Measurements from ENCODE around the gene SLC13A2.
A peak's percentile ranks its signal among the peaks of the same experiment; 100 is the strongest.

SLC13A2 gene

GRCh38 chr17:28493460-28493859 is 20.0 kb downstream of the SLC13A2 start:
- peak; percentile 11 for DNase-seq

- peak; percentile 39 for DNase-seq
These were observed 21.2 kb downstream of the SLC13A2 start for GRCh38 chr17:28494445-28495188.

GRCh38 chr17:28495635-28496034 is 22.2 kb downstream of the SLC13A2 start:
- DNase-seq = no peak

GRCh38 chr17:28497931-28498330 is 24.5 kb downstream of the SLC13A2 start:
- DNase-seq = no peak

- DNase-seq = no peak
These were observed 25.4 kb downstream of the SLC13A2 start for GRCh38 chr17:28498652-28499363.

GRCh38 chr17:28499364-28499664 is 25.9 kb downstream of the SLC13A2 start:
- no peak for DNase-seq

GRCh38 chr17:28499684-28500357 is 26.4 kb downstream of the SLC13A2 start:
- DNase-seq = no peak

GRCh38 chr17:28500712-28501379 is 27.4 kb downstream of the SLC13A2 start:
- DNase-seq = no peak

- DNase-seq = no peak
These were observed 28.2 kb downstream of the SLC13A2 start for GRCh38 chr17:28501421-28502284.

- DNase-seq = no peak
These were observed 30.0 kb downstream of the SLC13A2 start for GRCh38 chr17:28503420-28503819.

- no peak for DNase-seq
These were observed 32.7 kb downstream of the SLC13A2 start, which contains the start of gene FOXN1 for GRCh38 chr17:28505986-28506665. TSS of gene FOXN1 (plus strand) at chr17:28506348. CDS start at chr17:28523970, 17,622 bp downstream.

- no peak for DNase-seq
These were observed 33.5 kb downstream of the SLC13A2 start for GRCh38 chr17:28506763-28507487.

GRCh38 chr17:28507567-28508203 is 34.2 kb downstream of the SLC13A2 start:
- no peak for DNase-seq

- no peak for DNase-seq
These were observed 34.8 kb downstream of the SLC13A2 start for GRCh38 chr17:28508211-28508724.

GRCh38 chr17:28509789-28510188 is 36.3 kb downstream of the SLC13A2 start:
- no peak for DNase-seq

GRCh38 chr17:28511858-28512461 is 38.5 kb downstream of the SLC13A2 start:
- DNase-seq = no peak

GRCh38 chr17:28513476-28513875 is 40.0 kb downstream of the SLC13A2 start:
- DNase-seq = no peak

GRCh38 chr17:28514561-28515002 is 41.1 kb downstream of the SLC13A2 start:
- no peak for DNase-seq

- DNase-seq = no peak
These were observed 42.1 kb downstream of the SLC13A2 start for GRCh38 chr17:28515518-28515917.

- DNase-seq = no peak
These were observed 44.7 kb downstream of the SLC13A2 start for GRCh38 chr17:28518132-28518531.

Data from fibroblast of skin of right quadriceps (primary cell).